Motor neuron (in vitro differentiated cells): ENCODE data around the gene IBTK. TPM values are rescaled to one million over a fixed set of nuclear protein-coding genes. Genes with fewer than 3 reads are reported as not detected.
"Not testable (repeated sequence)": the region's sequence is repeated elsewhere in the genome, so short reads cannot be mapped to it uniquely, and the experiment has no call there.

Source experiments
- ATAC-seq, 8 experiments: fragments of 200-7000 bp; cut with Tn5 transposase; replicated peaks in 6 of 8; 2 replicates each; pipeline ENCODE4 v1.8.0; 2021; ENCODE audit warnings: mild to moderate bottlenecking in 8 of 8, moderate library complexity in 8 of 8
- H3K27ac ChIP-seq, 2 donors: fragments of 250-450 bp; sonication (Bioruptor Pico); 2 replicates each; pipeline ENCODE4 v1.9.0; 2021; ENCODE audit warnings: antibody characterized with exemption in 2 of 2, mild to moderate bottlenecking in 2 of 2, moderate library complexity in 1 of 2
- H3K4me1 ChIP-seq, 2 donors: fragments of 250-450 bp; sonication (Bioruptor Pico); replicated peaks in 1 of 2; 2 replicates each; pipeline ENCODE4 v1.6.1; 2021; ENCODE audit warnings: antibody characterized with exemption in 2 of 2, mild to moderate bottlenecking in 2 of 2, moderate library complexity in 1 of 2
- H3K4me3 ChIP-seq, 5 donors: fragments of 250-450 bp; sonication (Bioruptor Pico); 2 replicates each; pipeline ENCODE4 v1.9.0; 2021; ENCODE audit warnings: antibody characterized with exemption in 5 of 5, mild to moderate bottlenecking in 5 of 5, moderate library complexity in 4 of 5
- WGBS, 10 experiments: fragments of 450-650 bp; shearing (Covaris generic); methylation state at CpG; one replicate each; pipeline ENCODE4 v1.0.0; 2022; 5-methylcytosine and 5-hydroxymethylcytosine counted together
- in situ Hi-C, 9 experiments: fragments of 400-800 bp; cut with MboI; loops; one replicate each; pipeline ENCODE4 v1.15.0; 2021; ENCODE audit warnings: low sequenced_read_pairs in 9 of 9, low pct_unique_long_range_greater_than_20kb in 2 of 9; ENCODE audit not compliant: unreplicated experiment in 9 of 9
- total RNA-seq, 8 experiments: library from RNA; unstranded; fragments of 300-600 nt; gene quantifications; 2 replicates each; pipeline versions ENCODE4 v1.2.3 to v1.2.4, GENCODE V29; 2022

The IBTK gene
- total RNA-seq = 10 to 100 TPM; 23.1 to 46.3 (median 29.5) TPM

DNA sequence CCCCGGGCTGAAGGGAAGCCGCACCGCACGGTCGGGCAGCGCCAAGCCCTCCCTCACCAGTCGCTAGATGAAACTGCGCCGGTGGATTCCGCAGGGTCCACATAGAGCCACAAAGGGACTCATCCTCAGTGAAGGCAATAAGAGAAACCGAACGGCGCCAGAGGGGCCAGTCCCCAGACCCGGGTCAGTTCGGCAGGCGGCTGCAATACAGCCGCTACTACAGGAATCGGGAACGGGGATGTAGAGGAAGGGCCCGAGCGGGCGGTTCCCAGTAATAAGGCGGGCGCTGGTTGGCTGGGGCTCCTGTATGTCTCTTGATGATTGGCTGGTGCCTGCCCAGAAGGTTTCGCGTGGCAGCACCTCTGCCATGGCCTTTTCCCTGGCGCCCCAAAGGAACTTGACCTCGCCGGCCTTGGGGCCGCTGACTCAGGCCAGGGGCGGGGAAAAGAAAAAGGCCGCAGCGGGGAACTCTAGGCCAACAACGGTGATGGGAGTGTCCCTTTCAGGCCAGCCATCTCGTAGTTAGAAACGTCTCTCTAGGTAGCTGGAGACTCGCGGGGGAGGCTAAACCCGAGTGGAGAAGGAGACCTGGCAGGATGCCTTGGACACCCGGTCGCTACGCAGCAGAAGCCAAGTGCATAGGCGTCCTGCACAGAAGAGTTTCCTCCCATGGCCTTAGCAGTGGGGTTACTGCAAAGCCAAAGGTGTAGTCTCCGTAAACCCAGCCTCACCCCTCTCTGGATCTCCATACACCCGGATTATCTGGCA lies at the start of gene IBTK:
TSS of gene IBTK (minus strand) at position 240 of the 768 bp plus-strand sequence. CDS start 7,258 bp downstream, outside the sequence.
- H3K4me3 ChIP-seq = peak within 1 kb of the TSS; percentile 62 to 87 (median 68)
- in situ Hi-C loops = no loop called here
- 0 to 6% (median 2%) methylated on average over 1 to 21 of the region's 45 CpGs; no CpG with 5 or more reads in 3 of the 10 experiments for WGBS, 10 experiments
- peak within 1 kb of the TSS; percentile 95 to 97 for H3K27ac ChIP-seq
- peak; percentile 81 to 95 (median 92) for ATAC-seq
- H3K4me1 ChIP-seq = peaks cover 12 to 28% of the 10 kb centered on the region in 2 donors

DNA sequence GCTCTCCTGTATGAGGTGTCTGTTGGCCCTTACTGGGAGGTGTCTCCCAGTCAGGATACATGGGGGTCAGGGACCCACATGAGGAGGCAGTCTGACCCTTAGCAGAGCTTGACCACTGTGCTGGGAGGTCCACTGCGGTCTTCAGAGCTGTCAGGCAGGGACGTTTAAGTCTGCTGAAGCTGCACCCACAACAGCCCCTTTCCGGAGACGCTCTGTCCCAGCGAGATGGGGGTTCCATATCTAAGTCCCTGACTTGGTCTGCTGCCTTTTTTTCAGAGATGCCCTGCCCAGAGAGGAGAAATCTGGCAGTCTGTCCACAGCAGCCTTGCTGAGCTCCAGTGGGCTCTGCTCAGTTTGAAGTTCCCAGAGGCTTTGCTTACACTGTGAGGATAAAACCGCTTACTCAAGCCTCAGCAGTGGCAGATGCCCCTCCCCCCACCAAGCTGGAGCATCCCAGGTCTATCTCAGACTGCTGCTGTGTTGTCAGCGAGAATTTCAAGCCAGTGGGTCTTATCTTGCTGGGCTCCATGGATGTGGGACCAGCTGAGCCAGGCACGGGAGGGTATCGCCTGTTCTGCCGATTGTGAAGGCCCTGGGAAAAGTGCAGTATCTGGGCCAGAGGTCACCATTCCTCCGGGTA lies 36.3 kb upstream of the IBTK start:
- WGBS, 10 experiments = 20 to 80% (median 63%) methylated on average over 1 to 3 of the region's 11 CpGs; no CpG with 5 or more reads in 4 of the 10 experiments
- no peak overlapping the region for H3K27ac ChIP-seq
- no peak overlapping the region for H3K4me3 ChIP-seq
- ATAC-seq = peak in 2 of 8 experiments; percentile 18 to 36
- in situ Hi-C loops = loop anchor here in 1 of 9 experiments (25.0 kb wide), 1 partner anchor 253 kb away; no protein-coding TSS in a partner anchor
- no peaks in the 10 kb centered on the region for H3K4me1 ChIP-seq

DNA sequence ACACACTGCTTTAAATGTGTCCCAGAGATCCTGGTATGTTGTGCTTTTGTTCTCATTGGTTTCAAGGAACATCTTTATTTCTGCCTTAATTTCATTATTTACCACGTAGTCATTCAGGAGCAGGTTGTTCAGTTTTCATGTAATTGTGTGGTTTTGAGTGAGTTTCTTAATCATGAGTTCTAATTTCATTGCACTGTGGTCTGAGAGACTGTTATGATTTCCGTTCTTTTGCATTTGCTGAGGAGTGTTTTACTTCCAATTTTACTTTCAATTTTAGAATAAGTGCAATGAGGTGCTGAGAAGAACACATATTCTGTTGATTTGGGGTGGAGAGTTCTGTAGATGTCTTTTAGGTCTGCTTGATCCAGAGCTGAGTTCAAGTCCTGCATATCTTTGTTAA lies 34.0 kb upstream of the IBTK start:
- not testable (repeated sequence) for ATAC-seq, H3K4me1 ChIP-seq, H3K27ac ChIP-seq, H3K4me3 ChIP-seq
- in situ Hi-C loops = loop anchor here in 1 of 9 experiments (25.0 kb wide), 1 partner anchor 256 kb away; no protein-coding TSS in a partner anchor
- WGBS, 10 experiments = 23 to 100% (median 55%) methylated on average over 1 to 2 of the region's 2 CpGs

- no peak for ATAC-seq
Observed at GRCh38 chr6:82277686-82278085, 30.1 kb upstream of the IBTK start.

GRCh38 chr6:82275686-82276085 lies 28.1 kb upstream of the IBTK start:
- no peak overlapping the region for H3K27ac ChIP-seq
- in situ Hi-C loops = loop anchor here in 4 of 9 experiments (10.0 to 25.0 kb wide), 2 partner anchors 262 to 779 kb away; no protein-coding TSS in a partner anchor
- ATAC-seq = no peak
- H3K4me1 ChIP-seq = peaks cover 0 to 12% of the 10 kb centered on the region in 2 donors
- H3K4me3 ChIP-seq = no peak overlapping the region
- 40 to 100% (median 78%) methylated on average over 1 to 5 of the region's 5 CpGs; no CpG with 5 or more reads in 3 of the 10 experiments for WGBS, 10 experiments

More at GRCh38 chr6:82277686-82278085, 30.1 kb upstream of the IBTK start:
- Histone ChIP-seq H3K4me1 (no peaks in the 10 kb centered on the region), H3K4me3 (no peak overlapping the region), H3K27ac (no peak overlapping the region)
- in situ Hi-C loops = loop anchor here in 4 of 9 experiments (10.0 to 25.0 kb wide), 2 partner anchors 260 to 777 kb away; no protein-coding TSS in a partner anchor

GRCh38 chr6:82273295-82273694 lies 25.8 kb upstream of the IBTK start:
- no peak overlapping the region for H3K4me3 ChIP-seq
- in situ Hi-C loops = loop anchor here in 7 of 9 experiments (10.0 to 25.0 kb wide), 4 partner anchors 314 to 789 kb away; partner anchors contain the start of genes DOP1A (in 3 of the 7) and UBE3D (in 3 of the 7)

DNA sequence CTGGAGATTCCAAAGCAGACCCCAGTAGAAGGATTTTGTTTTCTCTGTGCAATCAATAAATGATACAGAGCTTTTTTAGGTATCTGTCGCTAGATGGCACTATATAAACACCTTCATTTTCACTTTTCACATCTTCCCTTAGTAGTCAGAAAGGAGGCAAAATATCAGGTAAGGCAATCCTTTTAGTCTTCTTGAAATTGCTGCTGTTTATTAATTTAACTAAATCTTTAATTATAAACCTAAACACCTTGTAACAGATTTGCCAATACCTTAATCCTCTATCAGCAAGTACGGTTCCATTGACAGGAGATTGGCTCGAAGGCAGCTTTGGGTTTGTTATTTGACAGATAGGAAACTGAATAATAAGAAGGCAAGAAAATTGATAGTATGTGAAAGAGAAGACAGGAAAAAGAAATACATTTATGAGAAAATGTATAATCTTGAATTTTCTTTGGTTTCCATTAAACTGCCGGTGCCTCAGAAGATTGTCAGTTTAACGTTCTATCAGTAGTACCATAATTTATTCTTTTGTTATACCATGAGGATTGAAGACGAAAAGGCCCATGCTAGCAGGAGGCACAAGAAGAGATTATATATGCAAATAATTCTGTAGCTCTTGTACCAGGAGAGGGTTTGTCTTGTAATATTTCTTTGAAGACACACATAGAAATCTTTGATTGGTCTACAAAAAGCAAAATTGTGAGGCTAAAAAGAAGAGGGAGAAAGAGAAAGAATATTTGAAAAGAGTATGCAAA lies 23.5 kb upstream of the IBTK start:
- 0 to 83% (median 66%) methylated on average over 1 to 6 of the region's 6 CpGs for WGBS, 10 experiments
- Histone ChIP-seq H3K4me3 (no peak overlapping the region), H3K4me1 (peaks cover 0 to 12% of the 10 kb centered on the region in 2 donors), H3K27ac (no peak overlapping the region)
- in situ Hi-C loops = loop anchor here in 7 of 9 experiments (10.0 to 25.0 kb wide), 4 partner anchors 316 to 791 kb away; partner anchors contain the start of genes DOP1A (in 3 of the 7) and UBE3D (in 3 of the 7)
- ATAC-seq = peak in 4 of 8 experiments; percentile 15 to 54 (median 40)

More at GRCh38 chr6:82273295-82273694, 25.8 kb upstream of the IBTK start:
- ATAC-seq = no peak
- 75 to 100% (median 100%) methylated on average over 1 of the region's 1 CpG; no CpG with 5 or more reads in 5 of the 10 experiments for WGBS, 10 experiments
- H3K4me1 ChIP-seq = peaks cover 0 to 12% of the 10 kb centered on the region in 2 donors
- no peak overlapping the region for H3K27ac ChIP-seq

DNA sequence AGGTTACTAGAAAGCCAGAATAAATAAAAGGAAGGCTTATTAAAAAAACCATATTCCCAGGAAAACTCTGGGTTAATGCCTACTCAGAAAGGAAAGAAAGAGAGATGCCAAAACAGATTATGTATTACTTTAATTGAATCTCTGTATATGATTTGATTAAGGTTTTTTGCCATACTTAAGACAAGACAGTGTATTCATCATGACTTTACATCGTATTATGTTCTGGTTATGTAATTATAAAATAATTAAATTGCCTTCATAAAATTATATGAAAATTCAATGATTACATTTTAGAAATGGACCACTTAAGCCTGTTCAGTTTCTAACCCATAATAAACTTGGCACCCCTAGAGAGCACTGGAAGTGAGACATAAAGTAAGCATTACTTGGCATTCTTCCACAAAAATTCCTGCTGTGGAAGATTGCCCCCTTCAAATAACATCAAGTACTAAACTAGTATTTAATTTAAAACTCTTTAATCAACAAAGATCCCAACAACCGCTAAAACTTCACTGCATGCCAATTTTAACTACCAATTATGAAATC lies 20.8 kb upstream of the IBTK start:
- H3K4me1 ChIP-seq = peaks cover 2 to 12% of the 10 kb centered on the region in 2 donors
- H3K27ac ChIP-seq = no peak overlapping the region
- WGBS, 10 experiments = 27 to 95% (median 64%) methylated on average over 1 to 2 of the region's 2 CpGs; no CpG with 5 or more reads in 1 of the 10 experiments
- in situ Hi-C loops = loop anchor here in 7 of 9 experiments (10.0 to 25.0 kb wide), 4 partner anchors 319 to 794 kb away; partner anchors contain the start of genes DOP1A (in 3 of the 7) and UBE3D (in 3 of the 7)
- ATAC-seq = no peak
- H3K4me3 ChIP-seq = no peak overlapping the region

GRCh38 chr6:82264824-82265223 lies 17.3 kb upstream of the IBTK start:
- peak in 3 of 8 experiments; percentile 28 to 90 (median 58) for ATAC-seq
- in situ Hi-C loops = loop anchor here in 7 of 9 experiments (10.0 to 25.0 kb wide), 4 partner anchors 322 to 797 kb away; partner anchors contain the start of genes DOP1A (in 3 of the 7) and UBE3D (in 3 of the 7)
- Histone ChIP-seq H3K4me1 (peaks cover 0 to 2% of the 10 kb centered on the region in 2 donors), H3K4me3 (no peak overlapping the region), H3K27ac (no peak overlapping the region)
- WGBS, 10 experiments = 14 to 100% (median 54%) methylated on average over 1 to 2 of the region's 2 CpGs

DNA sequence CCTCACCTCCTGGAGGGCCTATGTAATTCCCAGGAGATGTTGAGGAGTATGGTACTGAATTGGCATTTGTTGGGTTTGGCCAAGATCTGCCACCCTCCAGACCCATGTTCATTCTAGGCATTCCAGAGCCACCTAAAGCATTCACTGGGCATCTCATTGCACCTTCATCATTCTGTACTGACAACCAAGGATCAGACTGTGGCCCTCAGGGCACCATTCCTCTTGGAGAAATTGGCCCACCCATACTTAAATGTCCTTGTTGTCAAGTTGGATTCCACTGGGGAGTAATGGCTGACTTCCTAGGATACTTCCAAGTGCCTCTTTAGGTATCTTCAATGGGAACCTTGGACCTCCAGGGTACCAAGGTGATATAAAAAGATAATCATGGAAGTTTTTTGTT lies 16.8 kb upstream of the IBTK start:
- in situ Hi-C loops = loop anchor here in 7 of 9 experiments (10.0 to 25.0 kb wide), 4 partner anchors 323 to 798 kb away; partner anchors contain the start of genes DOP1A (in 3 of the 7) and UBE3D (in 3 of the 7)
- peaks cover 0 to 2% of the 10 kb centered on the region in 2 donors for H3K4me1 ChIP-seq
- no peak for ATAC-seq

DNA sequence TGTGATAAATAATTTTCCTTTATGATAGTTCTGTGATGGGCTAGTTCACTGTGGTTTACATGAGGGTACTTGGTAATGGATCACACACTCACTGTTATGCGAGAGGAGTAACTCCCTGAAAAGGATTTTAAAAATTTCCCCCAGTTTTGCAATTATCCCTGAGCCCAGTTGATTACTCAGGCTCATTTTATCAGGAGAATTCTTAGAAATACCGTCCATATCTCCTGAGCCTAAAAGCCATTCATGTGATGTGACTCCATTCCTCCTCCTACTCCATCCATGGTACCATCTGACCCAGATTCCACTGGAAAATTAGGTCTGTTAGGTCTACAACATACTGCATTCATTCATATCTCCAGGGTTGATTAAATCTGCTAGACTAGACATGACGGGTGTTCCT lies 16.4 kb upstream of the IBTK start:
- WGBS, 10 experiments = 43 to 100% (median 90%) methylated on average over 1 to 3 of the region's 3 CpGs; no CpG with 5 or more reads in 1 of the 10 experiments
- Histone ChIP-seq H3K27ac (no peak overlapping the region), H3K4me1 (peaks cover 0 to 2% of the 10 kb centered on the region in 2 donors), H3K4me3 (no peak overlapping the region)
- ATAC-seq = no peak
- in situ Hi-C loops = loop anchor here in 7 of 9 experiments (10.0 to 25.0 kb wide), 4 partner anchors 323 to 798 kb away; partner anchors contain the start of genes DOP1A (in 3 of the 7) and UBE3D (in 3 of the 7)

More for the DNA sequence above, 16.8 kb upstream of the IBTK start:
- no peak overlapping the region for H3K27ac ChIP-seq
- no peak overlapping the region for H3K4me3 ChIP-seq
